Gastroesophageal sphincter (tissue), 3 donors: ENCODE measurements around the gene MAP3K14.

Experiments
- POLR2A ChIP-seq, 2 donors: fragments of 450-650 bp; IDR thresholded peaks; one replicate each; pipeline ENCODE4 v1.6.1; 2017; ENCODE audit warnings: antibody characterized with exemption in 2 of 2, mild to moderate bottlenecking in 2 of 2, moderate library complexity in 1 of 2
- TF ChIP-seq, protein P1 (sequence below), 4 experiments: fragments of 200-600 bp in 2 of 4; fragments of 450-650 bp in 2 of 4; sonication (generic) in 1 of 4; IDR thresholded peaks; one replicate each; pipeline ENCODE4 v1.5.1; 2017 to 2019; ENCODE audit warnings: antibody characterized with exemption in 4 of 4, mild to moderate bottlenecking in 2 of 4, moderate library complexity in 2 of 4

DNA sequence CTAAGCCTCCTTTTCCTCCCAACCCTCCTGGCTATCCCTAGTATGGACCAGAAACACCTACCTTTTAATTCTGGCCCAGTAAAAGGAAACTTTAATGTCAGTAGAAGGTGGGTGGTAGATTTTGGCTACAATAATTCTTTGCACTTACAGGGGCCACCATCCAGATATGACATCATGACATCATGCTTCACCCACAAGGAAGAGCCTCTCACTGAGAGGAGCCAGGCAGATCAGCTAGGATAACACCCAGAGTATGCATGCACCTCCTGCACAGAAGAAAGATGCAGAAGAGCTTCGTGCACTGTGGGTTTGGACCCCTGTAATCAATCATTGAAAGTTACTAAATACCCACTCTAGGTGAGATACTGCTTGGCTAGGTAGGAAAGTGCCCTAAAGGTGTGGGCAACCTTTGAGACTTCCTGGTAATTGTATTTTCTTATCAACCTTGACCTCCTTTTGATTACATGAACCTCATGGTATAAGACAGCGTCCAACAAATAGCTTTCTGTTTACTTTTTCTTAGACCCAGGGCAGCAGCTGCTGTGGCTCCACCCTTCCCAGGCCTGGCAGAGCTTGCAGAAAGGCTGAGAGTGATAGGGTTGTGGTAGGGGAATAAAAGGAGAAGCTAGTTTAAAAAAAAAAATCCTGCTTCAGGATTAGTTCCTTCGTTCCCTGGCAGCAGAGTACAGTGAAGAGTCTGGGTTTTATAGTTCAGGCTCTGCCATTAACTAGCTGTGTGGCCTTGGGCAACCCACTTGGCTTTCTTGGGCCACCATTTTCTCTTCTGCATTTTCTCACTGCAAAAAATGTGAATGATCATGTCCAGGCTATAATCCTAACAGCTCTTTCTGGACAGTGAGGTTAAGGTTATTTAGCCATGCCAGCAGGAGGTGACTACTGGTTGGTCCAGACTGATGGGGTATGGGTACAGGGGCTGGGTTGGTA is 6.2 kb downstream of the MAP3K14 start:
- no peak for TF ChIP-seq POLR2A (IDR thresholded peaks at IDR 0.05)
- TF ChIP-seq, protein P1, sequence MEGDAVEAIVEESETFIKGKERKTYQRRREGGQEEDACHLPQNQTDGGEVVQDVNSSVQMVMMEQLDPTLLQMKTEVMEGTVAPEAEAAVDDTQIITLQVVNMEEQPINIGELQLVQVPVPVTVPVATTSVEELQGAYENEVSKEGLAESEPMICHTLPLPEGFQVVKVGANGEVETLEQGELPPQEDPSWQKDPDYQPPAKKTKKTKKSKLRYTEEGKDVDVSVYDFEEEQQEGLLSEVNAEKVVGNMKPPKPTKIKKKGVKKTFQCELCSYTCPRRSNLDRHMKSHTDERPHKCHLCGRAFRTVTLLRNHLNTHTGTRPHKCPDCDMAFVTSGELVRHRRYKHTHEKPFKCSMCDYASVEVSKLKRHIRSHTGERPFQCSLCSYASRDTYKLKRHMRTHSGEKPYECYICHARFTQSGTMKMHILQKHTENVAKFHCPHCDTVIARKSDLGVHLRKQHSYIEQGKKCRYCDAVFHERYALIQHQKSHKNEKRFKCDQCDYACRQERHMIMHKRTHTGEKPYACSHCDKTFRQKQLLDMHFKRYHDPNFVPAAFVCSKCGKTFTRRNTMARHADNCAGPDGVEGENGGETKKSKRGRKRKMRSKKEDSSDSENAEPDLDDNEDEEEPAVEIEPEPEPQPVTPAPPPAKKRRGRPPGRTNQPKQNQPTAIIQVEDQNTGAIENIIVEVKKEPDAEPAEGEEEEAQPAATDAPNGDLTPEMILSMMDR (IDR thresholded peaks at IDR 0.05): no peak
